ENCODE measurements around the gene HSFX3.
"Not testable (repeated sequence)": the region's sequence is repeated elsewhere in the genome, so short reads cannot be mapped to it uniquely, and the experiment has no call there.

The HSFX3 gene

GRCh38 chrX:149549701-149550100 is at the start of gene HSFX3:
Gene HSFX3 (minus strand): TSS chrX:149549924. CDS start chrX:149549852, 72 bp downstream.
- not testable (repeated sequence) for DNase-seq

GRCh38 chrX:149598603-149599002 is 48.9 kb upstream of the HSFX3 start:
- not testable (repeated sequence) for DNase-seq

- not testable (repeated sequence) for DNase-seq
These were observed 46.2 kb upstream of the HSFX3 start for GRCh38 chrX:149595943-149596342.

- DNase-seq = not testable (repeated sequence)
These were observed 45.5 kb upstream of the HSFX3 start, which contains the start of gene HSFX2 for GRCh38 chrX:149595214-149595613. Gene HSFX2 (minus strand): TSS chrX:149595314. CDS start chrX:149594700, 614 bp downstream.

GRCh38 chrX:149590993-149591392 is 41.3 kb upstream of the HSFX3 start:
- DNase-seq = not testable (repeated sequence)

- DNase-seq = not testable (repeated sequence)
These were observed 37.6 kb upstream of the HSFX3 start, which contains the start of gene MAGEA9B for GRCh38 chrX:149587359-149587758. Gene MAGEA9B (minus strand): TSS chrX:149587459. CDS start chrX:149583179, 4,280 bp downstream.

- DNase-seq = not testable (repeated sequence)
These were observed 35.9 kb upstream of the HSFX3 start for GRCh38 chrX:149585631-149586030.

GRCh38 chrX:149573456-149573855 is 23.7 kb upstream of the HSFX3 start:
- not testable (repeated sequence) for DNase-seq

- DNase-seq = no peak
These were observed 23.0 kb upstream of the HSFX3 start for GRCh38 chrX:149572743-149573142.

GRCh38 chrX:149571770-149572169 is 22.0 kb upstream of the HSFX3 start:
- no peak for DNase-seq

GRCh38 chrX:149570668-149571067 is 20.9 kb upstream of the HSFX3 start:
- no peak for DNase-seq

- DNase-seq = no peak
These were observed 20.0 kb upstream of the HSFX3 start for GRCh38 chrX:149569770-149570169.

GRCh38 chrX:149568701-149569296 is 19.1 kb upstream of the HSFX3 start:
- no peak for DNase-seq

GRCh38 chrX:149567621-149568417 is 18.1 kb upstream of the HSFX3 start:
- DNase-seq = no peak

- DNase-seq = no peak
These were observed 13.6 kb upstream of the HSFX3 start for GRCh38 chrX:149563359-149563758.

GRCh38 chrX:149555251-149555650 is 5.5 kb upstream of the HSFX3 start:
- not testable (repeated sequence) for DNase-seq

GRCh38 chrX:149551939-149552248 is 2.2 kb upstream of the HSFX3 start:
- not testable (repeated sequence) for DNase-seq

- not testable (repeated sequence) for DNase-seq
These were observed 1.7 kb upstream of the HSFX3 start for GRCh38 chrX:149551245-149551938.

- DNase-seq = not testable (repeated sequence)
These were observed 730 bp upstream of the HSFX3 start for GRCh38 chrX:149550454-149550853.

- DNase-seq = not testable (repeated sequence)
These were observed 1.9 kb downstream of the HSFX3 start for GRCh38 chrX:149547782-149548181.

GRCh38 chrX:149546962-149547361 is 2.8 kb downstream of the HSFX3 start:
- DNase-seq = not testable (repeated sequence)

GRCh38 chrX:149545545-149546543 is 3.9 kb downstream of the HSFX3 start:
- DNase-seq = not testable (repeated sequence)

Measured in kidney glomerular epithelial cell (primary cell).